Keratinocyte (primary cell): ENCODE results near the gene MRPL40. TPM values are rescaled to one million over a fixed set of nuclear protein-coding genes. Genes with fewer than 3 reads are reported as not detected.

ENCODE experiments used
- DNase-seq: peaks from one replicate; pipeline ENCODE4 v3.0.0-alpha.2; 2011; ENCODE audit warnings: low read depth, missing footprints, low spot score
- FAIRE-seq: peaks from 2 replicates; lab custom pipeline; 2011; peaks lifted over from hg19 to GRCh38; lab: Jason Lieb, UNC
- H2AFZ ChIP-seq: 2 replicates; pipeline ENCODE4 v1.6.0; 2012; ENCODE audit warnings: low read length, control low read depth, inconsistent platforms; ENCODE audit not compliant: control insufficient read depth
- H3K27ac ChIP-seq: 2 replicates; pipeline ENCODE4 v1.5.1; 2011; ENCODE audit warnings: low read length; ENCODE audit not compliant: control insufficient read depth, insufficient read depth
- H3K27me3 ChIP-seq: 3 replicates; pipeline ENCODE4 v1.6.0; 2011; ENCODE audit warnings: low read length; ENCODE audit not compliant: control insufficient read depth, insufficient read depth; ENCODE audit errors: extremely low read depth
- H3K36me3 ChIP-seq, 2 experiments: 2 replicates in 1 of 2; 3 replicates in 1 of 2; pipeline ENCODE4 v1.5.1; 2011; ENCODE audit warnings: low read length in 2 of 2, mild to moderate bottlenecking in 1 of 2; ENCODE audit not compliant: control insufficient read depth in 2 of 2, insufficient read depth in 2 of 2; ENCODE audit errors: extremely low read depth in 1 of 2
- H3K4me1 ChIP-seq: 3 replicates; pipeline ENCODE4 v1.5.1; 2011; ENCODE audit warnings: low read length; ENCODE audit not compliant: control insufficient read depth, insufficient read depth; ENCODE audit errors: extremely low read depth
- H3K4me2 ChIP-seq: 3 replicates; pipeline ENCODE4 v1.6.0; 2011; ENCODE audit warnings: low read depth, low read length; ENCODE audit not compliant: control insufficient read depth, insufficient read depth; ENCODE audit errors: extremely low read depth
- H3K4me3 ChIP-seq, 3 experiments: fragments of 200-600 bp in 1 of 3; sonication (generic) in 1 of 3; 2 replicates in 2 of 3; 3 replicates in 1 of 3; pipeline ENCODE4 v1.5.1; 2011 to 2016; ENCODE audit warnings: low read length in 3 of 3, mild to moderate bottlenecking in 3 of 3, control low read depth in 2 of 3, inconsistent platforms in 1 of 3, low read depth in 1 of 3, mixed read lengths in 1 of 3, mixed run types in 1 of 3, moderate library complexity in 1 of 3; ENCODE audit not compliant: control insufficient read depth in 2 of 3, insufficient read depth in 2 of 3; ENCODE audit errors: extremely low read depth in 1 of 3
- H3K79me2 ChIP-seq: 2 replicates; pipeline ENCODE4 v1.6.0; 2012; ENCODE audit warnings: low read length; ENCODE audit not compliant: control insufficient read depth, insufficient read depth
- H3K9ac ChIP-seq: 3 replicates; pipeline ENCODE4 v1.6.0; 2011; ENCODE audit warnings: low read length; ENCODE audit not compliant: control insufficient read depth, insufficient read depth; ENCODE audit errors: extremely low read depth
- H3K9me1 ChIP-seq: 3 replicates; pipeline ENCODE4 v1.6.0; 2011; ENCODE audit warnings: low read length; ENCODE audit not compliant: control insufficient read depth, insufficient read depth; ENCODE audit errors: extremely low read depth
- H3K9me3 ChIP-seq: 2 replicates; pipeline ENCODE4 v1.5.1; 2012; ENCODE audit warnings: low read depth, low read length; ENCODE audit not compliant: control insufficient read depth
- H4K20me1 ChIP-seq: 3 replicates; pipeline ENCODE4 v1.6.0; 2011; ENCODE audit warnings: low read length; ENCODE audit not compliant: control insufficient read depth, insufficient read depth; ENCODE audit errors: extremely low read depth
- CTCF ChIP-seq, 3 experiments: IDR thresholded peaks in 1 of 3; conservative IDR thresholded peaks in 1 of 3; optimal IDR thresholded peaks in 1 of 3; 2 replicates in 2 of 3; 3 replicates in 1 of 3; pipeline versions ENCODE3 to v1.5.1; 2011; ENCODE audit warnings: low read length in 3 of 3, mild to moderate bottlenecking in 3 of 3, moderate library complexity in 2 of 3, control low read depth in 1 of 3, inconsistent platforms in 1 of 3; ENCODE audit not compliant: insufficient read depth in 2 of 3; ENCODE audit errors: extremely low read depth in 1 of 3
- EZH2 ChIP-seq: IDR thresholded peaks from one replicate; pipeline ENCODE4 v1.6.1; 2012; ENCODE audit warnings: inconsistent platforms, mild to moderate bottlenecking, low read length, moderate library complexity
- dilution Hi-C: fragments of 300-500 bp; cut with MboI; formaldehyde crosslinking; loops from one replicate; pipeline ENCODE4 v1.7.0; 2020; ENCODE audit warnings: low sequenced_read_pairs; ENCODE audit not compliant: extremely low pct_ligation_motif_present
- polyA plus RNA-seq, 5 experiments: library from polyadenylated mRNA; depleted of rRNA in 3 of 5; stranded (reverse) in 3 of 5; stranded (forward) in 1 of 5; unstranded in 1 of 5; fragments of >200 nt; gene quantifications; 1 replicate in 1 of 5; 2 replicates in 3 of 5; 3 replicates in 1 of 5; pipeline versions ENCODE4 v1.2.1 to v1.2.3, GENCODE V29; 2011 to 2012; ENCODE audit warnings: missing spikeins in 2 of 5, low read depth in 1 of 5, low replicate concordance in 1 of 5

MRPL40 gene
- polyA plus RNA-seq, 1 donor (not counting 4 experiments of a cell fraction or from before 2014, with no cell fraction given): 46.3 TPM

GRCh38 chr22:19420321-19420720, 12.0 kb upstream of the MRPL40 start:
- peaks cover 43% of the 10 kb centered on the region for H4K20me1 ChIP-seq
- H3K27me3 ChIP-seq: no peaks in the 10 kb centered on the region
- H3K9me1 ChIP-seq: peaks cover 7% of the 10 kb centered on the region
- H2AFZ ChIP-seq: no peak overlapping the region
- no peak for DNase-seq
- peaks cover 96% of the 10 kb centered on the region for H3K79me2 ChIP-seq
- H3K4me2 ChIP-seq: no peak overlapping the region
- no peaks in the 10 kb centered on the region for H3K9me3 ChIP-seq
- no peak for FAIRE-seq
- H3K4me3 ChIP-seq: no peak overlapping the region
- H3K4me1 ChIP-seq: peaks cover 10% of the 10 kb centered on the region
- H3K9ac ChIP-seq: no peak overlapping the region
- no peak overlapping the region for H3K27ac ChIP-seq
- TF ChIP-seq EZH2 (no peak), CTCF (optimal IDR thresholded peaks at IDR 0.05 in 1 of 3, IDR thresholded peaks at IDR 0.05 in 1 of 3, conservative IDR thresholded peaks at IDR 0.05 in 1 of 3; ENCODE audit: extremely low read depth in 1 of 3, insufficient read depth in 2 of 3, low read length in 3 of 3) (no peak)
- dilution Hi-C loops: no loop called here
- H3K36me3 ChIP-seq: peaks cover under 1 to 7% of the 10 kb centered on the region in 2 experiments

GRCh38 chr22:19422440-19423301, 9.7 kb upstream of the MRPL40 start:
- Histone ChIP-seq H3K4me2 (no peak overlapping the region), H3K79me2 (peaks cover 97% of the 10 kb centered on the region), H3K9me1 (peaks cover 7% of the 10 kb centered on the region), H3K9ac (no peak overlapping the region), H3K36me3 (peaks cover 2 to 14% of the 10 kb centered on the region in 2 experiments), H4K20me1 (peaks cover 55% of the 10 kb centered on the region), H3K27ac (no peak overlapping the region), H2AFZ (no peak overlapping the region), H3K4me1 (peaks cover 10% of the 10 kb centered on the region), H3K27me3 (no peaks in the 10 kb centered on the region), H3K9me3 (no peaks in the 10 kb centered on the region), H3K4me3 (no peak overlapping the region)
- DNase-seq (no peak), FAIRE-seq (no peak)
- dilution Hi-C loops: no loop called here
- no peak for TF ChIP-seq CTCF (optimal IDR thresholded peaks at IDR 0.05 in 1 of 3, IDR thresholded peaks at IDR 0.05 in 1 of 3, conservative IDR thresholded peaks at IDR 0.05 in 1 of 3; ENCODE audit: extremely low read depth in 1 of 3, insufficient read depth in 2 of 3, low read length in 3 of 3)
